Embryonic facial prominence (tissue), 1 donor: ENCODE results near the gene TIMP1.
"Not testable (repeated sequence)": the region's sequence is repeated elsewhere in the genome, so short reads cannot be mapped to it uniquely, and the experiment has no call there.

ENCODE experiments used
- DNase-seq: peaks from one replicate; pipeline ENCODE4 v3.0.0-alpha.2; 2016; ENCODE audit errors: extremely low spot score

TIMP1 gene

GRCh38 chrX:47603125-47603524, 20.9 kb downstream of the TIMP1 start:
- not testable (repeated sequence) for DNase-seq

- no peak for DNase-seq
These were observed 22.8 kb downstream of the TIMP1 start for GRCh38 chrX:47605024-47605423.

GRCh38 chrX:47607091-47607490, 24.9 kb downstream of the TIMP1 start:
- DNase-seq = no peak

- DNase-seq = no peak
These were observed 26.0 kb downstream of the TIMP1 start for GRCh38 chrX:47608130-47608810.

GRCh38 chrX:47610511-47610910, 28.3 kb downstream of the TIMP1 start:
- DNase-seq = no peak

- no peak for DNase-seq
These were observed 29.3 kb downstream of the TIMP1 start for GRCh38 chrX:47611489-47611888.

- DNase-seq = no peak
These were observed 29.7 kb downstream of the TIMP1 start for GRCh38 chrX:47611926-47612325.

GRCh38 chrX:47612418-47612817, 30.2 kb downstream of the TIMP1 start:
- DNase-seq = no peak

GRCh38 chrX:47613082-47613481, 30.8 kb downstream of the TIMP1 start:
- no peak for DNase-seq

- DNase-seq = no peak
These were observed 32.4 kb downstream of the TIMP1 start for GRCh38 chrX:47614618-47615017.

GRCh38 chrX:47618923-47619485, 36.8 kb downstream of the TIMP1 start:
- DNase-seq = no peak

GRCh38 chrX:47619486-47620302, 37.5 kb downstream of the TIMP1 start, which contains the start of gene SYN1:
TSS of gene SYN1 (minus strand) at chrX:47619857. CDS start at chrX:47619728, 129 bp downstream.
- DNase-seq = peak; percentile 58

GRCh38 chrX:47620303-47620685, 38.1 kb downstream of the TIMP1 start:
- DNase-seq = no peak

- DNase-seq = no peak
These were observed 39.6 kb downstream of the TIMP1 start for GRCh38 chrX:47621851-47622250.

- peak; percentile 59 for DNase-seq
These were observed 41.3 kb downstream of the TIMP1 start for GRCh38 chrX:47623540-47624027.

GRCh38 chrX:47625365-47625764, 43.1 kb downstream of the TIMP1 start:
- no peak for DNase-seq

GRCh38 chrX:47628982-47629381, 46.7 kb downstream of the TIMP1 start:
- no peak for DNase-seq

- DNase-seq = no peak
These were observed 47.4 kb downstream of the TIMP1 start, which contains the start of gene CFP for GRCh38 chrX:47629419-47630200. TSS of gene CFP (minus strand) at chrX:47629930. CDS start at chrX:47629844, 86 bp downstream.

- no peak for DNase-seq
These were observed 49.4 kb downstream of the TIMP1 start for GRCh38 chrX:47631676-47632075.

GRCh38 chrX:47632666-47633065, 50.4 kb downstream of the TIMP1 start:
- no peak for DNase-seq

GRCh38 chrX:47633689-47634590, 51.7 kb downstream of the TIMP1 start:
- DNase-seq = no peak
